Kidney tubule cell (primary cell): ENCODE data around the gene ZNF280C.
A peak's percentile ranks its signal among the peaks of the same experiment; 100 is the strongest.

ENCODE experiments used
- DNase-seq: peaks from one replicate; pipeline ENCODE4 v3.0.0-alpha.2; 2018; ENCODE audit warnings: low spot score

ZNF280C gene

DNA sequence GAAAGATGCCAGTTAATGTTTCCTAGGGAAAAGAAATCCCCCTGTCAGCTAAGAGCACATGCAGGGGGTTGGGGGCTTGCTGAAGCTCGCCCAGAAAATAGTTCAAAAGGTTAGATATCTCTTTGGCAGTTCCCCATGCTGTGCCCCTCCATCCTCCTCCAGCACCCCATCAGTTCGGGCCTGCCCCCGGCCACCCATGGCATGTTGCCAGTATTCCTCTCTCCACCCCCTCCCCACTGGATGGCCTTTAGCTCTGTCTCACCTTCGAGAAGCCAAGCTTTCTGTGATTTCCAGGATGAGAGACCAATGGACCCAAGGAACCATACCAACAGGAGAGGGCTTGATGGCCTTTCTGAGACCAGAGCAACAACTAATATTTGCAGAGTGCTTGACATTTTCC lies 91.8 kb downstream of the ZNF280C start:
- no peak for DNase-seq

- peak; percentile 42 for DNase-seq
Measured at GRCh38 chrX:130176354-130176776, 92.3 kb downstream of the ZNF280C start.

GRCh38 chrX:130174937-130175336 lies 93.8 kb downstream of the ZNF280C start:
- no peak for DNase-seq

- peak; percentile 31 for DNase-seq
Measured at GRCh38 chrX:130174045-130174704, 94.5 kb downstream of the ZNF280C start.

GRCh38 chrX:130173190-130173895 lies 95.4 kb downstream of the ZNF280C start:
- DNase-seq: no peak

GRCh38 chrX:130172127-130172845 lies 96.4 kb downstream of the ZNF280C start:
- no peak for DNase-seq

DNA sequence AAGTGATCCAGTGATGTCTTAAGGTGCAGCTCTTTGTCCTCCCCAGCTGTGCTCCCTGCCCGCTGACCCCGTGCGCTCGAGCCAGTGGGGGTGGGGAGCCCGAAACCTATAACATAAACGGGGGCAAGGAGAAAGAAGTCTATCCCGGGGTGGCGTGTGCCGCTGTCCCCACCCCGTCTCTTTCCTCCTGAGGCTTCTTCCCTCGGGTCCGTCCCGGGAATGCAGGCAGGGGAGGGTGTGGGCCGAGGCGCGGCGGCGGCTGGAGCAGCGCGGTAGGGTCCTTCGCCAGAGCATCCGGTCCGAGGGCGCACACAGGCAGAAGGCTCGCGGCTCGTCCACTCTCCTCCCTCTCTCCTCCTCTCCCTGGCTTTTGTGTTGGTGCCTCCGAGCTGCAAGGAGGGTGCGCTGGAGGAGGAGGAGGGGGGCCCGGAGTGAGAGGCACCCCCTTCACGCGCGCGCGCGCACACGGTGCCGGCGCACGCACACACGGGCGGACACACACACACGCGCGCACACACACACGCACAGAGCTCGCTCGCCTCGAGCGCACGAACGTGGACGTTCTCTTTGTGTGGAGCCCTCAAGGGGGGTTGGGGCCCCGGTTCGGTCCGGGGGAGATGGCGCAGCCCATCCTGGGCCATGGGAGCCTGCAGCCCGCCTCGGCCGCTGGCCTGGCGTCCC lies 97.1 kb downstream of the ZNF280C start, which contains the start of gene RAB33A:
Gene RAB33A (plus strand): TSS at position 517 of the 681 bp plus-strand sequence. CDS start 101 bp downstream, at position 618.
- no peak for DNase-seq

- DNase-seq: no peak
Measured at GRCh38 chrX:130170752-130171445, 97.8 kb downstream of the ZNF280C start.

- no peak for DNase-seq
Measured at GRCh38 chrX:130167040-130167439, 101.7 kb downstream of the ZNF280C start.

DNA sequence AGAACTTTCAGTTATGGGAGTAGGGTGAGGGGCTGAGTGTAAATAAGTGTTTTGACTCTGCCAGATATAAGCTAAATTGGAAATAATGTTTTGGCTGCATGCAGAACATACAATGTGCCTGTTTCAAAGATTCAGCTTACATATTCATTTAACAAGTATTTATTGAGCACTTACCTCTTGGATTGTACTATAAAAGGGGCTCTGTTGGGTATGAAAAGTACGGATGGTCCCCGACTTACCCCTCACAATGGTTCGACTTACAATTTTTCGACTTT lies 102.3 kb downstream of the ZNF280C start:
- DNase-seq: no peak

GRCh38 chrX:130165703-130166502 lies 102.8 kb downstream of the ZNF280C start, which contains the start of gene AIFM1:
AIFM1 (minus strand) TSS chrX:130165841; CDS start chrX:130165656, 185 bp downstream.
- peak; percentile 95 for DNase-seq

DNA sequence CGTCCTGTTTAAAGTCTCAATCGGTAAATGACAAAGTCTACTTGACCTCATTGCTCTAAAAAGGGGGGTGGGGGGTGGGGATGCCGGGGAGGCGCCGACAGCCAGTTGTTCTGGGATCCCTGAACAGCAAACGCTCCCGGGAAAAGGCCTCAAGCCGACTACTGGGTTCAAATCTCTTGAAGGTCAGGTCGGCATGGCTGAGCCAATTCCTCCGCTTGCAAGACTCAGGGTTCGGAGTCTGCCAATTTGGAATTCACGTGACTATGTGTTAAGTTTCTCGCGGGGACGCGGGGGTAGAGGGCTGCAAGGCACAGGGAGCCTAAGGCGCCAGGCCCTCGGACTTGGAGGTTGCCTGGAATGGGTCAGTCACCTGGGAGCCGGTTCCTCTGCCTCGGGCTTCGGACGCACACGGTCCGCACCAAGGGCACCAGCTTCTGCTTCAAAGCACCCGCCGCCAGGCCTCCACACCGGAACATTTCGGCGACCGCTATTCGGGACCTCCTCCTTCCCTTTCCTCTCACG lies 103.5 kb downstream of the ZNF280C start:
- DNase-seq: no peak

GRCh38 chrX:130163398-130163797 lies 105.3 kb downstream of the ZNF280C start:
- peak; percentile 21 for DNase-seq

DNA sequence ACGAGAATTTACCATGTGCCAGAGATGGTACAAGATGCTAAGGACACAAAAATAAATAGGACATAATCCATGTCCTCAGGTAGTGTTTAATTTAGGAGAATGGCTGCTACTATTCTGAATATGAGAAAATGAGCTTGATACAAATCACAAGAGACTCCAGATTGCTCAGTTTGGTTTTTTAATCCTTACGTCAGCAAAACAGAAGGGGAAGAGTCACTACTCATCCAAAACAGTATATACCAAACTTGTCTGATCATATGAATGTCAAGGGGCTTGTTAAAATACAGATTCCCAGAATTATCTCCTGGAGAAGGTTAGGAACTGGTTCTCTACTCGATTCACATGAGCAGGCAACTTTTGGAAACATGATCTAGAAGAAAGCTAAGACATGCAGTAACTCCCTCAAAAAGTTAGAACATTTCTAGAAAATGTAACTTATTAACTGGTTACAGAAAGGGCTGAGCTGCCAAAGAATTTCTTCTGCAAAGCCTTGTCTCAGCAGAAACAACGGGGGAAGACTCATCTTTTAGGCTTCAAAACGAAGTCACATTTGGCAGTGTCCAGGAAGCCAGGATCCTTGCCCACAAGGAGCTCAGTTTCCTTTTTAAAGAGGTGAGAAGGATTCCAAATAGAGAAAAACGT lies 106.5 kb downstream of the ZNF280C start:
- peak; percentile 48 for DNase-seq

- DNase-seq: no peak
Measured at GRCh38 chrX:130159776-130160175, 108.9 kb downstream of the ZNF280C start.

DNA sequence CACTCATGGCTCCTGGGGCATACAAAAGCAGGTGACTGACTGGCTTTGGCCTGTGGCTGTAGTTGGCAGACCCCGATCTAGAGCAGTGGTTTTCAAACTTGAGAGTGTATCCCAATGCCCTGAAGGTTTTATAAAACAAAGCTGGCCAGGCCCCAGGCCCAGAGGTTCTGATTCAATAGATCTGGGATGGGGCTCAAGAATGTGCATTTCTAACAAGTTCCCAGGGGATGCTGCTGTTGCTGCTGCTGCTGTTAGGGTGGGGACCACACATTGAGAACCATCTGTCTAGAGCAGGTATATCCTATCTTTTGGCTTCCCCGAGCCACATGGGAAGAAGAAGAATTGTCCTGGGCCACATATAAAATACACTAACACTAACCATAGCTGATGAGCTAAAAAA lies 110.4 kb downstream of the ZNF280C start:
- no peak for DNase-seq

DNA sequence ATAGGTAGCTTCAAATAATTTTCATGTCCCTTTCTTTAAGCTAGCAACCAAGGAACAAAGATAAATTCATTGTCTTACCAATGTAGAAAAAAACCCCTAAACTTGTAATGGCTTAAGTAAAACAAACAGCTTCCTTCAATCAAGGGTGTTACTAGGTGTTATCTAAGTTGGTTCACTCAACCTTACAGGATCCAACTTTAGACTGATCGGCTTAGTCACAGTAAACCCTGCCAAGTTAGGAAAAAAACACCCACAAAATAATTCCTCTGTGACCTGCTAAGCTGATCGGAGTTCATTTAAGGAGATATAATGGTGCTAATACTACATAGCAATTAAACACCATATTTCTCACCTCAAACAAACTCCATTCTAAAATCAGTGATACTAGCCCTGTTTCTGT lies 113.1 kb downstream of the ZNF280C start:
- DNase-seq: no peak
